Retinal pigment epithelial cell (primary cell): ENCODE results near the gene SPATS2.
"Not testable (repeated sequence)": the region's sequence is repeated elsewhere in the genome, so short reads cannot be mapped to it uniquely, and the experiment has no call there.

Experiments used
- DNase-seq: peaks from one replicate; pipeline ENCODE4 v3.0.0-alpha.2; 2010; ENCODE audit warnings: low read depth
- H3K4me3 ChIP-seq: 2 replicates; pipeline ENCODE4 v1.5.1; 2011; ENCODE audit warnings: mild to moderate bottlenecking, low read length, control low read depth, moderate library complexity
- CTCF ChIP-seq: conservative IDR thresholded peaks from 2 replicates; pipeline ENCODE4 v1.5.1; 2011; ENCODE audit warnings: low read depth, low read length, control low read depth, inconsistent platforms

Gene SPATS2

GRCh38 chr12:49366652-49367380 is 446 bp upstream of the SPATS2 start:
- peak; percentile 23 for TF ChIP-seq CTCF
- peak overlapping the region; percentile 90 for H3K4me3 ChIP-seq
- DNase-seq: peak; percentile 74

GRCh38 chr12:49368240-49368600 is 958 bp downstream of the SPATS2 start:
- no peak for TF ChIP-seq CTCF
- DNase-seq: no peak
- peak overlapping the region; percentile 90 for H3K4me3 ChIP-seq

GRCh38 chr12:49369411-49370145 is 2.3 kb downstream of the SPATS2 start:
- H3K4me3 ChIP-seq: peak overlapping the region; percentile 17
- DNase-seq: no peak
- TF ChIP-seq CTCF: peak; percentile 39

- TF ChIP-seq CTCF: no peak
- no peak overlapping the region for H3K4me3 ChIP-seq
- no peak for DNase-seq
Measured at GRCh38 chr12:49370539-49370938, 3.3 kb downstream of the SPATS2 start.

- no peak for DNase-seq
- no peak for TF ChIP-seq CTCF
- H3K4me3 ChIP-seq: no peak overlapping the region
Measured at GRCh38 chr12:49375406-49375805, 8.1 kb downstream of the SPATS2 start.

- no peak overlapping the region for H3K4me3 ChIP-seq
- DNase-seq: no peak
- no peak for TF ChIP-seq CTCF
Measured at GRCh38 chr12:49377386-49377785, 10.1 kb downstream of the SPATS2 start.

- not testable (repeated sequence) for DNase-seq, H3K4me3 ChIP-seq
Measured at GRCh38 chr12:49380184-49380583, 12.9 kb downstream of the SPATS2 start.
